Type B pancreatic cell (in vitro differentiated cells): Measurements from ENCODE around the gene STIM2. TPM values are rescaled to one million over a fixed set of nuclear protein-coding genes. Genes with fewer than 3 reads are reported as not detected.

Experiments used
- DNase-seq: peaks from one replicate; pipeline ENCODE4 v3.0.0; 2021; ENCODE audit warnings: mixed read lengths; ENCODE audit not compliant: unreplicated experiment; ENCODE audit errors: extremely low spot score
- H3K27ac Mint-ChIP-seq: 2 replicates; pipeline ENCODE4 v1.8.0; 2021; ENCODE audit warnings: mild to moderate bottlenecking, mixed read lengths
- H3K27me3 Mint-ChIP-seq: 2 replicates; pipeline ENCODE4 v1.8.0; 2021; ENCODE audit warnings: mixed read lengths
- H3K36me3 Mint-ChIP-seq: 2 replicates; pipeline ENCODE4 v1.8.0; 2021; ENCODE audit warnings: mixed read lengths
- H3K4me1 Mint-ChIP-seq: one replicate; pipeline ENCODE4 v1.8.0; 2021; ENCODE audit warnings: mixed read lengths; ENCODE audit not compliant: unreplicated experiment
- H3K4me3 Mint-ChIP-seq: 2 replicates; pipeline ENCODE4 v1.8.0; 2021; ENCODE audit warnings: mild to moderate bottlenecking, mixed read lengths
- H3K9me3 Mint-ChIP-seq: 2 replicates; pipeline ENCODE4 v1.8.0; 2021; ENCODE audit warnings: mixed read lengths
- CTCF ChIP-seq: fragments of 200-600 bp; sonication (generic); conservative IDR thresholded peaks from 2 replicates; pipeline ENCODE4 v1.5.0; 2021; ENCODE audit warnings: antibody characterized with exemption, mild to moderate bottlenecking
- total RNA-seq: library from RNA; stranded (reverse); gene quantifications from 2 replicates; pipeline ENCODE4 v1.2.1, GENCODE V29; 2021; ENCODE audit warnings: low replicate concordance

STIM2 gene
- total RNA-seq, 1 donor from 2014 or later = 36.2 TPM

GRCh38 chr4:26864899-26865298 is 4.3 kb downstream of the STIM2 start:
- peaks cover 33% of the 10 kb centered on the region for H3K4me1 Mint-ChIP-seq
- H3K4me3 Mint-ChIP-seq = peak overlapping the region; percentile 4
- H3K27me3 Mint-ChIP-seq = no peaks in the 10 kb centered on the region
- TF ChIP-seq CTCF = no peak
- DNase-seq = no peak
- no peaks in the 10 kb centered on the region for H3K9me3 Mint-ChIP-seq
- peaks cover 3% of the 10 kb centered on the region for H3K36me3 Mint-ChIP-seq
- no peak overlapping the region for H3K27ac Mint-ChIP-seq

- no peak for DNase-seq
- Mint-ChIP-seq H3K4me1 (peaks cover 35% of the 10 kb centered on the region), H3K36me3 (peaks cover 3% of the 10 kb centered on the region), H3K4me3 (no peak overlapping the region), H3K27ac (no peak overlapping the region), H3K9me3 (no peaks in the 10 kb centered on the region), H3K27me3 (no peaks in the 10 kb centered on the region)
- TF ChIP-seq CTCF = no peak
Measured at GRCh38 chr4:26866203-26866602, 5.6 kb downstream of the STIM2 start.

- Mint-ChIP-seq H3K27ac (no peak overlapping the region), H3K27me3 (no peaks in the 10 kb centered on the region), H3K4me1 (peaks cover 38% of the 10 kb centered on the region), H3K9me3 (no peaks in the 10 kb centered on the region), H3K4me3 (no peak overlapping the region), H3K36me3 (peaks cover 3% of the 10 kb centered on the region)
- TF ChIP-seq CTCF = no peak
- no peak for DNase-seq
Measured at GRCh38 chr4:26866781-26867180, 6.1 kb downstream of the STIM2 start.

GRCh38 chr4:26867914-26868684 is 7.5 kb downstream of the STIM2 start:
- Mint-ChIP-seq H3K27me3 (no peaks in the 10 kb centered on the region), H3K9me3 (no peaks in the 10 kb centered on the region), H3K4me3 (no peak overlapping the region), H3K27ac (no peak overlapping the region), H3K36me3 (peaks cover 3% of the 10 kb centered on the region), H3K4me1 (peaks cover 34% of the 10 kb centered on the region)
- TF ChIP-seq CTCF = no peak
- no peak for DNase-seq

GRCh38 chr4:26870576-26871262 is 10.1 kb downstream of the STIM2 start:
- Mint-ChIP-seq H3K4me1 (peaks cover 25% of the 10 kb centered on the region), H3K36me3 (peaks cover 3% of the 10 kb centered on the region), H3K9me3 (no peaks in the 10 kb centered on the region), H3K27me3 (no peaks in the 10 kb centered on the region), H3K4me3 (no peak overlapping the region), H3K27ac (no peak overlapping the region)
- TF ChIP-seq CTCF = no peak
- DNase-seq = no peak
